GM23338 (cell line): ENCODE measurements around the gene H1-8. TPM values are rescaled to one million over a fixed set of nuclear protein-coding genes. Genes with fewer than 3 reads are reported as not detected.

Experiments
- ATAC-seq: fragments of 200-7000 bp; cut with Tn5 transposase; 3 replicates; pipeline ENCODE4 v1.9.1; 2020
- DNase-seq: peaks from one replicate; pipeline ENCODE4 v3.0.0-alpha.2; 2015; ENCODE audit warnings: low spot score
- H2AFZ ChIP-seq: fragments of 200-600 bp; sonication (generic); 2 replicates; pipeline ENCODE4 v1.8.0; 2016; ENCODE audit warnings: antibody characterized with exemption, mild to moderate bottlenecking, moderate library complexity
- H3F3A ChIP-seq: fragments of 200-600 bp; sonication (generic); replicated peaks from 2 replicates; pipeline ENCODE4 v1.8.0; 2017; ENCODE audit warnings: antibody characterized with exemption, mixed run types, low read depth
- H3K27ac ChIP-seq: fragments of 200-600 bp; sonication (generic); 2 replicates; pipeline ENCODE4 v1.6.1; 2016; ENCODE audit warnings: low read depth
- H3K27me3 ChIP-seq: fragments of 200-600 bp; sonication (generic); 2 replicates; pipeline ENCODE4 v1.8.0; 2016; ENCODE audit warnings: mild to moderate bottlenecking, mixed run types, moderate library complexity; ENCODE audit not compliant: insufficient read depth
- H3K36me3 ChIP-seq: fragments of 200-600 bp; sonication (generic); 2 replicates; pipeline ENCODE4 v1.8.0; 2016; ENCODE audit warnings: mild to moderate bottlenecking; ENCODE audit not compliant: insufficient read depth
- H3K4me1 ChIP-seq: fragments of 200-600 bp; sonication (generic); 2 replicates; pipeline ENCODE4 v1.8.0; 2016; ENCODE audit warnings: mild to moderate bottlenecking, moderate library complexity; ENCODE audit not compliant: insufficient read depth
- H3K4me2 ChIP-seq: fragments of 200-600 bp; sonication (generic); 2 replicates; pipeline ENCODE4 v1.7.1; 2017; ENCODE audit warnings: mixed run types
- H3K4me3 ChIP-seq: fragments of 200-600 bp; sonication (generic); 2 replicates; pipeline ENCODE4 v1.6.1; 2016; ENCODE audit warnings: mixed run types
- H3K79me2 ChIP-seq: fragments of 200-600 bp; sonication (generic); replicated peaks from 2 replicates; pipeline ENCODE4 v1.8.0; 2017; ENCODE audit warnings: mild to moderate bottlenecking; ENCODE audit not compliant: insufficient read depth
- H3K9me2 ChIP-seq: fragments of 200-600 bp; sonication (generic); 2 replicates; pipeline ENCODE4 v1.8.0; 2017; ENCODE audit not compliant: insufficient read depth
- H4K20me1 ChIP-seq: fragments of 200-600 bp; sonication (generic); replicated peaks from 2 replicates; pipeline ENCODE4 v1.8.0; 2017; ENCODE audit warnings: mild to moderate bottlenecking; ENCODE audit not compliant: insufficient read depth
- H3K27ac Mint-ChIP-seq: 2 replicates; pipeline ENCODE4 v1.8.0; 2020; ENCODE audit warnings: inconsistent platforms, mild to moderate bottlenecking, moderate library complexity, mixed read lengths
- H3K27me3 Mint-ChIP-seq: 3 replicates; pipeline ENCODE4 v1.8.0; 2022; ENCODE audit warnings: low read depth, mild to moderate bottlenecking, moderate library complexity, mixed read lengths, inconsistent platforms; ENCODE audit not compliant: insufficient read depth, poor library complexity
- H3K36me3 Mint-ChIP-seq: 3 replicates; pipeline ENCODE4 v1.8.0; 2021; ENCODE audit warnings: low read depth, mild to moderate bottlenecking, inconsistent platforms, moderate library complexity, mixed read lengths
- H3K4me1 Mint-ChIP-seq: 3 replicates; pipeline ENCODE4 v1.8.0; 2020; ENCODE audit warnings: mild to moderate bottlenecking, inconsistent platforms, mixed read lengths
- H3K4me3 Mint-ChIP-seq: 3 replicates; pipeline ENCODE4 v1.8.0; 2021; ENCODE audit warnings: moderate library complexity, mild to moderate bottlenecking, inconsistent platforms, mixed read lengths
- H3K9me3 Mint-ChIP-seq: 3 replicates; pipeline ENCODE4 v1.8.0; 2020; ENCODE audit warnings: moderate library complexity, mild to moderate bottlenecking, inconsistent platforms, mixed read lengths
- NANOG ChIP-seq: IDR thresholded peaks from 2 replicates; pipeline ENCODE4 v1.6.1; 2016; ENCODE audit warnings: antibody characterized with exemption, borderline replicate concordance
- REST ChIP-seq: IDR thresholded peaks from one replicate; pipeline ENCODE4 v1.6.1; 2018; ENCODE audit warnings: antibody characterized with exemption; ENCODE audit not compliant: unreplicated experiment
- ZNF114 ChIP-seq: fragments of 250-450 bp; sonication (Bioruptor Pico); IDR thresholded peaks from 2 replicates; pipeline ENCODE4 v1.5.0; 2020; ENCODE audit warnings: mild to moderate bottlenecking, moderate library complexity
- ZNF462 ChIP-seq: fragments of 250-450 bp; sonication (Bioruptor Pico); IDR thresholded peaks from 2 replicates; pipeline ENCODE4 v1.5.0; 2020; ENCODE audit warnings: mild to moderate bottlenecking, moderate library complexity
- polyA plus RNA-seq: library from polyadenylated mRNA; unstranded; fragments of >200 nt; fragmentation: Nextera tagmentation; extraction: Ambion mirVana; gene quantifications from 2 replicates; pipeline ENCODE4 v1.2.1, GENCODE V29; 2016
- total RNA-seq: library from RNA; depleted of rRNA; stranded (reverse); fragments of >200 nt; shearing (Covaris generic); gene quantifications from 2 replicates; pipeline ENCODE4 v1.2.3, GENCODE V29; 2014

Gene H1-8
- total and polyA plus RNA-seq, 2 experiments from 2014 or later, result not detected

- Histone ChIP-seq H3K9me2 (no peaks in the 10 kb centered on the region), H3K27ac (no peak overlapping the region), H2AFZ (no peak overlapping the region), H3K4me1 (no peaks in the 10 kb centered on the region), H3K4me2 (no peak overlapping the region), H3F3A (no peaks in the 10 kb centered on the region), H3K79me2 (no peaks in the 10 kb centered on the region), H4K20me1 (no peaks in the 10 kb centered on the region), H3K27me3 (no peaks in the 10 kb centered on the region), H3K36me3 (no peaks in the 10 kb centered on the region), H3K4me3 (no peak overlapping the region)
- TF ChIP-seq NANOG, result no peak
- no peak for TF ChIP-seq ZNF114 (CRISPR knock-in tag)
- TF ChIP-seq ZNF462, result no peak
- TF ChIP-seq REST, result no peak
- H3K4me1 Mint-ChIP-seq, result peaks cover 2% of the 10 kb centered on the region
- H3K36me3 Mint-ChIP-seq, result peaks cover 2% of the 10 kb centered on the region; the same call in 1 of the 3 replicates
- H3K27me3 Mint-ChIP-seq, result peaks cover 7% of the 10 kb centered on the region
- no peaks in the 10 kb centered on the region for H3K9me3 Mint-ChIP-seq
- no peak for DNase-seq
- H3K27ac Mint-ChIP-seq, result no peak overlapping the region
- ATAC-seq, result no peak
- H3K4me3 Mint-ChIP-seq, result no peak overlapping the region
Observed at GRCh38 chr3:129567939-129568338, 25.0 kb downstream of the H1-8 start.
